Measurements from ENCODE around the gene DLG2.

DNA sequence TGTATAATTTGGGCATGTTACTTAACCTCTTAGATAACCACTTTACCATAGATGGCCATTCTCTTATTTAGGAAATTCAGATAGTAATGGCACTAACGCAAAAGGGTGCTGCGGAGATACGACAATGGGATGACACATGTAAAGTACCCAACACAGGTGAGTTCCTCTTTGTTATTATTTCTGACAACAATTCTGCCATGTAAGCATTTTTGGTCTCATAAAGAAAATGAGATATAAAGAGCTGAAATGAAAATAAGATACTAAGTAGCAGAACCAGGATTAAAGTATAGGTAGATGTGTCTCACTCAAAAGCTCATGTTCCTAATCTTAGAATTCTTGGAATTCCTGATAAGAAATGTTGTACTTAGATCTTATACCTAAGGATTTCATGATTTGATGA is 2080.8 kb downstream of the DLG2 start:
- no peak for TF ChIP-seq POLR2A (IDR thresholded peaks at IDR 0.05)
- TF ChIP-seq, protein P1, sequence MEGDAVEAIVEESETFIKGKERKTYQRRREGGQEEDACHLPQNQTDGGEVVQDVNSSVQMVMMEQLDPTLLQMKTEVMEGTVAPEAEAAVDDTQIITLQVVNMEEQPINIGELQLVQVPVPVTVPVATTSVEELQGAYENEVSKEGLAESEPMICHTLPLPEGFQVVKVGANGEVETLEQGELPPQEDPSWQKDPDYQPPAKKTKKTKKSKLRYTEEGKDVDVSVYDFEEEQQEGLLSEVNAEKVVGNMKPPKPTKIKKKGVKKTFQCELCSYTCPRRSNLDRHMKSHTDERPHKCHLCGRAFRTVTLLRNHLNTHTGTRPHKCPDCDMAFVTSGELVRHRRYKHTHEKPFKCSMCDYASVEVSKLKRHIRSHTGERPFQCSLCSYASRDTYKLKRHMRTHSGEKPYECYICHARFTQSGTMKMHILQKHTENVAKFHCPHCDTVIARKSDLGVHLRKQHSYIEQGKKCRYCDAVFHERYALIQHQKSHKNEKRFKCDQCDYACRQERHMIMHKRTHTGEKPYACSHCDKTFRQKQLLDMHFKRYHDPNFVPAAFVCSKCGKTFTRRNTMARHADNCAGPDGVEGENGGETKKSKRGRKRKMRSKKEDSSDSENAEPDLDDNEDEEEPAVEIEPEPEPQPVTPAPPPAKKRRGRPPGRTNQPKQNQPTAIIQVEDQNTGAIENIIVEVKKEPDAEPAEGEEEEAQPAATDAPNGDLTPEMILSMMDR (IDR thresholded peaks at IDR 0.05), result no peak
- no peak for TF ChIP-seq POLR2AphosphoS5 (IDR thresholded peaks at IDR 0.05)
- TF ChIP-seq EP300 (IDR thresholded peaks at IDR 0.05), result no peak

Data from sigmoid colon (tissue), 4 donors.